CD4-positive, alpha-beta T cell (primary cell): ENCODE data around the gene CFP. TPM values are rescaled to one million over a fixed set of nuclear protein-coding genes. Genes with fewer than 3 reads are reported as not detected.
A peak's percentile ranks its signal among the peaks of the same experiment; 100 is the strongest.

ENCODE experiments used
- ATAC-seq: fragments of 200-7000 bp; cut with Tn5 transposase; one replicate; pipeline ENCODE4 v1.10.0; 2022; ENCODE audit warnings: mild to moderate bottlenecking; ENCODE audit not compliant: poor library complexity
- CTCF ChIA-PET: fragments of 350-600 bp; sonication (Branson Sonifier 250); formaldehyde crosslinking; loops from one replicate; lab custom pipeline; 2021; ENCODE audit warnings: antibody characterized with exemption, inconsistent platforms; lab: Charles Lee
- POLR2A ChIA-PET: fragments of 350-600 bp; sonication (Branson Sonifier 250); formaldehyde crosslinking; loops from one replicate; lab custom pipeline; 2021; ENCODE audit warnings: antibody characterized with exemption, inconsistent platforms; lab: Charles Lee
- DNase-seq, 14 experiments: peaks; one replicate each; pipeline ENCODE4 v3.0.0-alpha.2; 2013 to 2020; ENCODE audit warnings: mixed read lengths in 2 of 14
- H3K27ac ChIP-seq, 2 donors: one replicate each; pipeline versions ENCODE4 v1.5.1 to v1.7.0; 2013; ENCODE audit warnings: low read length in 2 of 2, low read depth in 1 of 2, mild to moderate bottlenecking in 1 of 2
- H3K27me3 ChIP-seq, 2 experiments: 1 replicate in 1 of 2; 2 replicates in 1 of 2; pipeline versions ENCODE4 v1.6.1 to v1.7.0; 2013; ENCODE audit warnings: low read length in 2 of 2, control low read depth in 1 of 2, mild to moderate bottlenecking in 1 of 2, moderate library complexity in 1 of 2; ENCODE audit not compliant: insufficient read depth in 2 of 2, control insufficient read depth in 1 of 2
- H3K36me3 ChIP-seq: one replicate; pipeline ENCODE4 v1.6.1; 2013; ENCODE audit warnings: low read length, control low read depth; ENCODE audit not compliant: insufficient read depth
- H3K4me1 ChIP-seq: one replicate; pipeline ENCODE4 v1.6.1; 2013; ENCODE audit warnings: low read length, control low read depth; ENCODE audit not compliant: insufficient read depth
- H3K4me3 ChIP-seq: one replicate; pipeline ENCODE4 v1.5.1; 2013; ENCODE audit warnings: mild to moderate bottlenecking, low read length, moderate library complexity
- H3K9me3 ChIP-seq, 2 experiments: 1 replicate in 1 of 2; 2 replicates in 1 of 2; pipeline versions ENCODE4 v1.6.1 to v1.7.0; 2013; ENCODE audit warnings: low read length in 2 of 2, mild to moderate bottlenecking in 2 of 2, control low read depth in 1 of 2, moderate library complexity in 1 of 2; ENCODE audit not compliant: control insufficient read depth in 1 of 2, insufficient read depth in 1 of 2
- H3K27ac Mint-ChIP-seq: one replicate; pipeline ENCODE4 v1.8.0; 2020; ENCODE audit warnings: mixed read lengths
- H3K27me3 Mint-ChIP-seq: one replicate; pipeline ENCODE4 v1.8.0; 2021; ENCODE audit warnings: mixed read lengths
- H3K36me3 Mint-ChIP-seq: one replicate; pipeline ENCODE4 v1.8.0; 2021; ENCODE audit warnings: low read depth, mixed read lengths
- H3K4me1 Mint-ChIP-seq: one replicate; pipeline ENCODE4 v1.8.0; 2021; ENCODE audit warnings: low read depth, mixed read lengths
- H3K4me3 Mint-ChIP-seq: one replicate; pipeline ENCODE4 v1.8.0; 2020; ENCODE audit warnings: mild to moderate bottlenecking, mixed read lengths
- H3K9me3 Mint-ChIP-seq: one replicate; pipeline ENCODE4 v1.8.0; 2020; ENCODE audit warnings: mixed read lengths
- intact Hi-C, 2 experiments: fragments of 100-400 bp; cut with DNase I in 1 of 2; cut with micrococcal nuclease in 1 of 2; formaldehyde crosslinking; loops; one replicate each; pipeline versions ENCODE4 v1.15.1 to v1.9.0; 2023 to 2025; cut with DNase I, micrococcal nuclease
- total RNA-seq, 174 experiments: library from RNA in 2 of 174; stranded (reverse) in 2 of 174; gene quantifications; one replicate each; pipeline ENCODE4 v1.2.3 and lab custom pipeline; 2021 to 2026
- TF ChIP-seq, protein P1 (sequence below): fragments of 200-600 bp; IDR thresholded peaks from one replicate; pipeline ENCODE4 v1.8.0; 2022; ENCODE audit warnings: antibody characterized with exemption, mild to moderate bottlenecking

Gene CFP
- total RNA-seq, 2 experiments from 2014 or later: 18.3 to 18.6 TPM

DNA sequence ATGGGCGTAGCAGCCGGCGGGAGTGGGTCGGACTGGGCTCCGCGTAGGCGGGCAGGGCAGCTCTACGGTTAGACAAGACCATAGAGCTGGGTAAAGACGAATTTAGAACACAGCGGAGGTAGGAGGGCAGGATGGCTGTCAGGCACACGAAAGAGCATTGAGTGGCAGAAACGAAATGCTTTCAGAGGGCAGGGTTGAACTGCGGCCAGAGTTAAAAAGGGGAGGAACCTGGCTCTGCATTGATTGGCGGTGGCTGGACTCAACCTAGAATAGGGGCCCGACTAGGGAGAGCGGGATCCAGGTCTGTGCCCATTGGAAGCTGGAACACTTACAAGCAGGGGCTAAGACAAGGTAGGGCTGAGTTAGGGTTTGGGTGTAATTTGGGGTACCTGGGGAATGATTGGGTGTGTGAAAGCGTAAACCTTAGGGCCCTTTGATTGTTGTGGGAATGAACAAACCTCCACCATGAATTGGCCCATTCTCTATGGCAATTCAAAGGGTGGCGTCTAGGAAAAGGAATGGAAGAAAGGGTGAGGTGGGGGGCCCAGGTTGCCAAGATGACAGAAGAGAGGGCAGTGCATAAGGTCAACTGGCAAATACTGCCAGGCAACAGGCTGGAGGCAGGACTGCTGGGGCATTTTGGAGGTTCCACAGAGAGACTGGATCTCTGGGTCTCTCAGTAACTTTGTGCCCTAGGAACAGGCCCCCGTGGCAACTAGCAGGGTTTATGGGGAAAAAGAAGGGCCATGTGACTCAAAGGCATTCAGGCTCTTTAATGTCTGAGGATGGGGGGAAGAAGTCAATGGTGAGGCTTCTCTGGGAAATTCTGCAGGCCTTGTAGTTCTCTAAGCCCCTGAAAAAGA lies 21.5 kb upstream of the CFP start:
- Mint-ChIP-seq H3K9me3 (no peaks in the 10 kb centered on the region), H3K36me3 (peaks cover 74% of the 10 kb centered on the region), H3K27me3 (no peaks in the 10 kb centered on the region), H3K4me3 (peak overlapping the region; percentile 94), H3K4me1 (peaks cover 43% of the 10 kb centered on the region), H3K27ac (peak overlapping the region; percentile 89)
- no peak for ATAC-seq
- DNase-seq: no peak
- CTCF ChIA-PET: no interaction called here
- TF ChIP-seq, protein P1, sequence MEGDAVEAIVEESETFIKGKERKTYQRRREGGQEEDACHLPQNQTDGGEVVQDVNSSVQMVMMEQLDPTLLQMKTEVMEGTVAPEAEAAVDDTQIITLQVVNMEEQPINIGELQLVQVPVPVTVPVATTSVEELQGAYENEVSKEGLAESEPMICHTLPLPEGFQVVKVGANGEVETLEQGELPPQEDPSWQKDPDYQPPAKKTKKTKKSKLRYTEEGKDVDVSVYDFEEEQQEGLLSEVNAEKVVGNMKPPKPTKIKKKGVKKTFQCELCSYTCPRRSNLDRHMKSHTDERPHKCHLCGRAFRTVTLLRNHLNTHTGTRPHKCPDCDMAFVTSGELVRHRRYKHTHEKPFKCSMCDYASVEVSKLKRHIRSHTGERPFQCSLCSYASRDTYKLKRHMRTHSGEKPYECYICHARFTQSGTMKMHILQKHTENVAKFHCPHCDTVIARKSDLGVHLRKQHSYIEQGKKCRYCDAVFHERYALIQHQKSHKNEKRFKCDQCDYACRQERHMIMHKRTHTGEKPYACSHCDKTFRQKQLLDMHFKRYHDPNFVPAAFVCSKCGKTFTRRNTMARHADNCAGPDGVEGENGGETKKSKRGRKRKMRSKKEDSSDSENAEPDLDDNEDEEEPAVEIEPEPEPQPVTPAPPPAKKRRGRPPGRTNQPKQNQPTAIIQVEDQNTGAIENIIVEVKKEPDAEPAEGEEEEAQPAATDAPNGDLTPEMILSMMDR: no peak
- intact Hi-C loops: loop anchor here (5.0 to 10.0 kb wide), 6 partner anchors 89 to 1264 kb away; partner anchors contain the start of genes ARAF (in 1 of the 2), FTSJ1 (in 1 of the 2), PIM2 (in 1 of the 2) and SLC35A2 (in 1 of the 2)
- H3K4me1 ChIP-seq: peaks cover 29% of the 10 kb centered on the region
- H3K27me3 ChIP-seq: no peaks in the 10 kb centered on the region
- no peaks in the 10 kb centered on the region for H3K9me3 ChIP-seq
- peak overlapping the region; percentile 64 to 76 for H3K27ac ChIP-seq
- H3K4me3 ChIP-seq: peak overlapping the region; percentile 83
- POLR2A ChIA-PET: interaction anchor here (0.7 to 1.8 kb wide), 8 partner anchors 8 to 1515 kb away, joined by 3 to 10 read pairs (median 6); partner anchors contain the start of genes CFP, NDUFB11, RBM10 and TIMP1
- peaks cover 31% of the 10 kb centered on the region for H3K36me3 ChIP-seq

DNA sequence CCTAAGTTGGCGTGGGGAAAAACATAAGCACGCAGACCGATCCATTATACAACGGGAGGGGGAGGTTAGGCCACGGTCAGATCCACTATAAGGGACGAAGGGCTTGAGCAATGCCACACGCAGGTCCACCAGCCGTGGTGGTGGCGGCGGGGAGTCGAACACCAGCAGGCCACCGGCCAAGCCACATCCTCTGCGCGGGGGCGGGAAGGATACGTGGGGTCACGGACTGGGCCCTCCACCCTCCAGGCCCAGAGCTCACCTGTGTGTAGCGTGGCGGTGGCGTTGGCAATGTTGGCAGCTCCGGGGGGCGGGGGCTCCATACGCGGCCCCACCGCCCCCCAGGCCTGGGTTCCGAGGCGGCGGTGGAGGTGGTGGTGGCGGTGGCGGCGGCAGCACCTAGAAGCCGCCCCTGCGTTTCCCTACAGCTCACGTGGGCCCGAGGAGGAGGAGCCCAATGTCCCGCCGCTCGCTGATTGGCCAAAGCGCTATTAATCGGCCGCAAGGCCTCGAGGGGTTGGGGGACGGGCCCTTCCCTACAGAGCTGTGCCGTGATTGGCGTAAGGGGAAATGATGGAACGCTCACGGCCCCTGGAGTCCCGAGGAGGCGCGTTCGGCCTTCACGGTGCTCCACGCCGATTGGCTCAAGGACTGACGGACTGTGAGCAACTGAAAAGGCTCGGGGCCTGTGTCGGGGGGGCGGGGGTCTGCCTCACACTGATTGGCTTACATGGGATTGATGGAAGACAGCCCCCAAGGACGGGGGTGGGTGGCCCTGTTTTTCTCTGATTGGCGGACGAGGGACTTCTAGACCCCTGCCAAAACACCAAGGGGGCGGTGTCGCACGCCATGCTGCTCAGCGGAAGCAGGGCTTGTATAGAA lies 20.7 kb upstream of the CFP start, which contains the start of gene ELK1:
Gene ELK1, minus strand, starts transcription at position 400 of the 879 bp plus-strand sequence. CDS start 9,122 bp downstream, outside the sequence.
- intact Hi-C loops: loop anchor here (5.0 to 10.0 kb wide), 6 partner anchors 88 to 1264 kb away; partner anchors contain the start of genes ARAF (in 1 of the 2), FTSJ1 (in 1 of the 2), PIM2 (in 1 of the 2) and SLC35A2 (in 1 of the 2)
- TF ChIP-seq, protein P1: no peak
- Mint-ChIP-seq H3K4me1 (peaks cover 39% of the 10 kb centered on the region), H3K36me3 (peaks cover 66% of the 10 kb centered on the region), H3K27me3 (no peaks in the 10 kb centered on the region), H3K27ac (peak within 1 kb of the TSS; percentile 89), H3K4me3 (peak within 1 kb of the TSS; percentile 94), H3K9me3 (no peaks in the 10 kb centered on the region)
- Histone ChIP-seq H3K4me1 (peaks cover 29% of the 10 kb centered on the region), H3K9me3 (no peaks in the 10 kb centered on the region), H3K36me3 (peaks cover 24% of the 10 kb centered on the region), H3K4me3 (peak within 1 kb of the TSS; percentile 83), H3K27ac (peak within 1 kb of the TSS; percentile 65 to 76), H3K27me3 (no peaks in the 10 kb centered on the region)
- ChIA-PET CTCF (no interaction called here), POLR2A (interaction anchor here (0.7 to 1.8 kb wide), 8 partner anchors 9 to 1516 kb away, joined by 3 to 10 read pairs (median 6); partner anchors contain the start of genes CFP, NDUFB11, RBM10 and TIMP1)
- peak; percentile 75 to 96 (median 84) for DNase-seq
- ATAC-seq: peak; percentile 88

- H3K4me3 Mint-ChIP-seq: peak overlapping the region; percentile 94
- H3K27ac Mint-ChIP-seq: peak overlapping the region; percentile 89
- ATAC-seq: no peak
- no peaks in the 10 kb centered on the region for H3K27me3 Mint-ChIP-seq
- H3K9me3 Mint-ChIP-seq: no peaks in the 10 kb centered on the region
- intact Hi-C loops: loop anchor here (5.0 to 10.0 kb wide), 9 partner anchors 87 to 1265 kb away; partner anchors contain the start of genes ARAF (in 1 of the 2), FTSJ1 (in 1 of the 2), PIM2 (in 1 of the 2) and SLC35A2 (in 1 of the 2)
- Histone ChIP-seq H3K4me3 (peak overlapping the region; percentile 83), H3K36me3 (peaks cover 24% of the 10 kb centered on the region), H3K4me1 (peaks cover 29% of the 10 kb centered on the region), H3K9me3 (no peaks in the 10 kb centered on the region), H3K27me3 (no peaks in the 10 kb centered on the region), H3K27ac (no peak overlapping the region)
- CTCF ChIA-PET: no interaction called here
- TF ChIP-seq, protein P1: no peak
- peaks cover 66% of the 10 kb centered on the region for H3K36me3 Mint-ChIP-seq
- peaks cover 42% of the 10 kb centered on the region for H3K4me1 Mint-ChIP-seq
- POLR2A ChIA-PET: interaction anchor here (1.3 to 1.8 kb wide), 5 partner anchors 9 to 505 kb away, joined by 4 to 10 read pairs (median 8); partner anchors contain the start of genes CFP, NDUFB11, RBM10 and UXT
- DNase-seq: no peak
These were observed 20.0 kb upstream of the CFP start for GRCh38 chrX:47649781-47650163.
